BJ (cell line): Measurements from ENCODE around the gene B3GNT4. TPM values are rescaled to one million over a fixed set of nuclear protein-coding genes. Genes with fewer than 3 reads are reported as not detected.

Source experiments
- CTCF ChIA-PET: fragments of 350-600 bp; formaldehyde crosslinking; extraction: SDS; loops from one replicate; lab custom pipeline; 2021; ENCODE audit warnings: antibody characterized with exemption, inconsistent platforms; lab: Yijun Ruan, JAX
- POLR2A ChIA-PET: fragments of 300-600 bp; sonication (Branson Sonifier 250); formaldehyde crosslinking; extraction: SDS; loops from one replicate; lab custom pipeline; 2021; ENCODE audit warnings: antibody characterized with exemption; lab: Charles Lee
- DNase-seq: peaks from one replicate; pipeline ENCODE4 v3.0.0-alpha.2; 2011; ENCODE audit warnings: low read depth
- H3K27me3 ChIP-seq: 2 replicates; pipeline ENCODE4 v1.6.0; 2011; ENCODE audit warnings: low read length; ENCODE audit not compliant: control insufficient read depth, insufficient read depth
- H3K36me3 ChIP-seq: 2 replicates; pipeline ENCODE4 v1.5.1; 2011; ENCODE audit warnings: low read length; ENCODE audit not compliant: control insufficient read depth, insufficient read depth
- H3K4me3 ChIP-seq: 2 replicates; pipeline ENCODE4 v1.5.1; 2011; ENCODE audit warnings: low read depth, mild to moderate bottlenecking, control low read depth, low read length
- polyA plus RNA-seq: library from polyadenylated mRNA; depleted of rRNA; stranded (reverse); fragments of >200 nt; gene quantifications from 2 replicates; pipeline ENCODE4 v1.2.3, GENCODE V29; 2011
- TF ChIP-seq, protein P1 (sequence below): IDR thresholded peaks from 2 replicates; pipeline ENCODE4 v1.5.1; 2011; ENCODE audit warnings: low read depth, mild to moderate bottlenecking, control low read depth, inconsistent platforms, low read length, moderate library complexity; ENCODE audit not compliant: insufficient read depth

Gene B3GNT4
- polyA plus RNA-seq, 1 experiment, result 0.18 TPM

DNA sequence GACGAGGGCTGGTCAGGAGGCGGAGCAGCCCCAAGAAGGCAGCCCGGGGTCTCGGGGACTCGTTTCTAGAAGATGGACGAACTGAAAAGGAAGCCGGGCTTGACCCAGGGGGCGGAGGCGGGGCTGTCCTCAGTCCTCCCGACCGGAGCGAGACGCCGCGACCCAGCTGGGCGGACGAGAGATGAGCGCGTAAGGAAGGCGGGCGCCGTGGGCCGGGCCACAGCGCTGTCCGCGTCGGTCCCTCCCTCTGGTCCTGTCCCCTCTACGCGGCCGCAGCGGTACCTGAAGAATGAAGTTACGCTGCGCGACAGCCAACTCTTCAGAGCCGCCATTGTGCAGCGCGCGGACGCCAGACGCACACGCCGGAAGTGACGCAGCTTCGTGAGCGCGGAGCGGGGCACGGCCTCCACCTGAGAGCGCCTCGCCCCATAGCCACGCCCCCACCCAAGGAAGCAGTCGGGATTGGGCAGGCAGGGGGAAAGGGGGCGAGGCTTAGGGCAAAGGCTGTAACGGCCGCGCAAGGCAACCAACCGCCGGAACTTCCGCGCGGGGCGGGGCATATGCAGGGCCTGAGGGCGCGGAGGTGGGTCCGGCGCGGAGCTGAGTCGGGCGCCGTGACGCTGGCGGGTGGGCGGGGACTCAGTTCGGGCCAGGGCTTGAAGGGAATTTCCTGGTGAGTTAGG, 22.3 kb downstream of the B3GNT4 start, which contains the start of gene DIABLO:
Gene DIABLO (minus strand): TSS at position 370 of the 683 bp plus-strand sequence. CDS start 38 bp downstream, at position 332.
- Histone ChIP-seq H3K36me3 (peaks cover 17% of the 10 kb centered on the region), H3K27me3 (no peaks in the 10 kb centered on the region), H3K4me3 (peak within 1 kb of the TSS; percentile 99)
- peak; percentile 97 for DNase-seq
- TF ChIP-seq, protein P1, sequence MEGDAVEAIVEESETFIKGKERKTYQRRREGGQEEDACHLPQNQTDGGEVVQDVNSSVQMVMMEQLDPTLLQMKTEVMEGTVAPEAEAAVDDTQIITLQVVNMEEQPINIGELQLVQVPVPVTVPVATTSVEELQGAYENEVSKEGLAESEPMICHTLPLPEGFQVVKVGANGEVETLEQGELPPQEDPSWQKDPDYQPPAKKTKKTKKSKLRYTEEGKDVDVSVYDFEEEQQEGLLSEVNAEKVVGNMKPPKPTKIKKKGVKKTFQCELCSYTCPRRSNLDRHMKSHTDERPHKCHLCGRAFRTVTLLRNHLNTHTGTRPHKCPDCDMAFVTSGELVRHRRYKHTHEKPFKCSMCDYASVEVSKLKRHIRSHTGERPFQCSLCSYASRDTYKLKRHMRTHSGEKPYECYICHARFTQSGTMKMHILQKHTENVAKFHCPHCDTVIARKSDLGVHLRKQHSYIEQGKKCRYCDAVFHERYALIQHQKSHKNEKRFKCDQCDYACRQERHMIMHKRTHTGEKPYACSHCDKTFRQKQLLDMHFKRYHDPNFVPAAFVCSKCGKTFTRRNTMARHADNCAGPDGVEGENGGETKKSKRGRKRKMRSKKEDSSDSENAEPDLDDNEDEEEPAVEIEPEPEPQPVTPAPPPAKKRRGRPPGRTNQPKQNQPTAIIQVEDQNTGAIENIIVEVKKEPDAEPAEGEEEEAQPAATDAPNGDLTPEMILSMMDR, result no peak
- CTCF ChIA-PET, result interaction anchor here (0.7 kb wide), 1 partner anchor 24 kb away, joined by 3 read pairs; no protein-coding TSS in a partner anchor
- POLR2A ChIA-PET, result interaction anchor here (0.5 to 0.7 kb wide), 3 partner anchors 19 to 423 kb away, joined by 3 read pairs; no protein-coding TSS in a partner anchor

DNA sequence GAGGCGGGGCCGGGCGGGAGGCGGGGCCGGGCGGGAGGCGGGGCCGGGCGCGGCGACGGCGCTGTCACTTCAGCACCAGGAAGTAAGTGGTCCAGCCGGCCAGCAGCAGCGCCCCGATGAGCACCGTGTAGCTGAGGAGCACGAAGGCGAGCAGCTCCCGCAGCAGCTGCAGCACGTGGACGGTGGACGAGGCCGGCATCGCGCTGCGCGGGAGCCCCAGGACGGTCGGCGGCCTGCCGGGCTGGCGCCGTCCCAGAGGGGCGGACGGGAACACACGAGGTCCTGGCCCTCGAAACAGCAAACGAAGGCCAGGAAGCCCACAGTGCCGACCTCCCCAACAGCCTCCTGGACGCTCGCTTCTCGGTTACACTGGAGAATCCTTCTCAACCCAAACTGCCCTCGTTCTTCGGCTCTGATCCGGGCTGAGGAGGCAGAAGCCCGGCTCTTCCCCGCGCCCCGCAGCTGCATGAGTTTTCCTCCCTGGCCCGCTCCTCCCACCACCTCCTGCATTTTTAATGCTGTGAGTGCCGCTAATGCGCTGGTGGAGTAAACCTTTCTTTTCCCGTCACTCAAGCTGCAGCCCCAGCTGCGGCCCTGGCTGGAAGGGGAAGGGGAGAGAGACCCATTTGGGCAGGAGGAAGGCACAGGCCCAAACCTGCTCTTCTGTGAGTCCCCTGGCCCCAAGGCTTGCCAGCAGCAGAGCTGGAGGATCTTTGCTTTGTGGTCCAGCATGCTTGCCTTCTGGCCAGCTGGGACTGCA, 23.0 kb downstream of the B3GNT4 start:
- no peak for DNase-seq
- Histone ChIP-seq H3K4me3 (peak overlapping the region; percentile 37), H3K36me3 (peaks cover 13% of the 10 kb centered on the region), H3K27me3 (no peaks in the 10 kb centered on the region)
- ChIA-PET POLR2A (interaction anchor here (0.5 to 0.6 kb wide), 2 partner anchors 18 to 423 kb away, joined by 3 read pairs; no protein-coding TSS in a partner anchor), CTCF (no interaction called here)
- TF ChIP-seq, protein P1, result no peak

DNA sequence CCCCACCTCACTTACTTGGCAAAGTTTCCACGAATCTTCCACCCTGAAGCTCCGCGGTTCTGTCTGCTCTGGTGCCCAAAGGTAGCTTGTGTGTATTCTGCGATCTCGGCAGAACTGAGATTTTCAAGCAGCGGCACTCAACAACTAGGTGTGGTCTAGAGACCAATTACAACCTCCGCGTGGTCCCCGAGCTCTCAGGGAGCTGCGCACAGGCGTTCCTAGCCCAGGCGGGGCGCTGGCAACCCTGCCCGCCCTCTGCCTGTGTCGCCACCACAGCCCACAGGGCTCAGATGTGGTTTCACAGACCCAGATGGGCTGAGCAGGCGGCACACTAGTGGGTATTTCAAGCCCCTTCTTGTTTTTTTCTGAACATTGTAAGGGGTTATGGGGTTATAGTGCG, 23.8 kb downstream of the B3GNT4 start:
- ChIA-PET POLR2A (no interaction called here), CTCF (no interaction called here)
- TF ChIP-seq, protein P1, result no peak
- H3K4me3 ChIP-seq, result no peak overlapping the region
- peaks cover 12% of the 10 kb centered on the region for H3K36me3 ChIP-seq
- DNase-seq, result no peak
- no peaks in the 10 kb centered on the region for H3K27me3 ChIP-seq

DNA sequence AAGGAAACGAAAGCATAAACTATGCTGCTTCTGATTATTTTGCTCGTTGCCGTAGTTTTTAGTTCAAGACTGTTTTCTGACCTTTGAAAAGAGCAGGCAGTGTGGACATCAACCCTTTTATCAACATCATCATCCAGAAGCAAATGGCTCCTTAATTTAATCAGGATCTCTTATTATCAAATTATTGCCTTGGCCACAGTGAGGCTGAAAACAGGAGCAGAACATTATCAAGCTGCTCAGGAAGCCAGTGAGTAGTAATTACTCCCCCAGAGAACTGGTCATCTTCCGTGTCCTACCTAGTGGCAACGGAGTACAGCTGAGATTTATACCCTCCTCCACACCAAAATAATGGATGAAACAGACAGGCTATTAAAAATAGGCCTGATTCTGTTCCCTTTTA, 24.6 kb downstream of the B3GNT4 start:
- H3K4me3 ChIP-seq, result no peak overlapping the region
- ChIA-PET POLR2A (no interaction called here), CTCF (no interaction called here)

More for the DNA sequence above, 24.6 kb downstream of the B3GNT4 start:
- DNase-seq, result no peak
- Histone ChIP-seq H3K36me3 (peaks cover 8% of the 10 kb centered on the region), H3K27me3 (no peaks in the 10 kb centered on the region)
- TF ChIP-seq, protein P1, result no peak
